ENCODE measurements around the gene RNPC3.

RNPC3 gene

GRCh38 chr1:103509250-103509649 lies 16.2 kb upstream of the RNPC3 start:
- no peak for TF ChIP-seq CTCF (IDR thresholded peaks at IDR 0.05; ENCODE audit: low read depth, low read length)
- DNase-seq (ENCODE audit: low read depth, low spot score), result no peak
- in situ Hi-C loops (cut with HindIII; ENCODE audit: low sequenced_read_pairs), result no loop called here
- no peak overlapping the region for H3K4me3 ChIP-seq (ENCODE audit: low read depth, low read length)

DNA sequence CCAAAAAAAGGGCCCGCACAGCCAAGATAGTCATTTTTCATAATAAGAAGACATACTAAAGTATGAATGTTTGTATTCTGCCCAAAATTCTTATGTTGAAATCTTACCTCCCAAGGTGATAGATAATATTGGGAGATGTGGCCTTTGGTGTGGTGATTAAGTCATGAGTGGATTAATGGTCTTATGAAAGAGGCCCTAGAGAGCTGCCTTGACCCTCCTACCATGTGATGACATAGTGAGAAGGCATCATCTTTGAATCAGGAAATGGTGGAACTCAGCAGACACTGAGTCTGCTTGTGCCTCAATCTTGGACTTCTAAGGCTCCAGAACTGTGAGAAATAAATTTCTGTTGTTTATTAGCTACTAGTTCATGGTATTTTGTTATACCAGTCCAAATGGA lies 11.8 kb upstream of the RNPC3 start:
- in situ Hi-C loops (cut with HindIII; ENCODE audit: low sequenced_read_pairs), result no loop called here
- H3K4me3 ChIP-seq (ENCODE audit: low read depth, low read length), result no peak overlapping the region
- no peak for DNase-seq (ENCODE audit: low read depth, low spot score)
- no peak for TF ChIP-seq CTCF (IDR thresholded peaks at IDR 0.05; ENCODE audit: low read depth, low read length)

DNA sequence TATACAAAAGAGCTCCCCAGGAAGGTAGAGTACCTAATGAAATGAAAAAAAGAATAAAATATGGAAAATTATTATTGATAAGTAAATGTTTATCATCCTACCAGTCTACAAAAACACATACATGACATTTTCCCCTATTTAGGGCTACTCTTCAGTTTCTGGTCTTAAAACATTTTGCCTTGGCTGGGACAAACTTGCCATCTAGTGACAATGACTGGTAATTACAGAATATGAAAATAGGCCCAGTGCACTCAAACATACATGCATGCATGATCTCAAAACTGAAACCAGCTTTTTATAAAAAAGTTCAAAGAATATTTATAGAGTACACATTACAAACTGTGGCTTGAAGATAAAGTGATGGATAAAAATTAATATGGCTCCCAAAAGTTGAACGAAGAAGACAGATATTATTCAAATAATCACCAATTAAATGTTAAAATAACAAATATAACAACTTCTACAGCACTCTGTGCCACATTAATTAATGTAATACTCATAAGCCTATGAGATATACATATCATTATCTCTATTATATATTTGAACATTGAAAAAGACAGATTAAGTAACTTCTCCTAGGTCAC lies 10.5 kb upstream of the RNPC3 start:
- no peak overlapping the region for H3K4me3 ChIP-seq (ENCODE audit: low read depth, low read length)
- in situ Hi-C loops (cut with HindIII; ENCODE audit: low sequenced_read_pairs), result no loop called here
- TF ChIP-seq CTCF (IDR thresholded peaks at IDR 0.05; ENCODE audit: low read depth, low read length), result peak; percentile 69
- DNase-seq (ENCODE audit: low read depth, low spot score), result peak; percentile 71

- DNase-seq (ENCODE audit: low read depth, low spot score), result no peak
- TF ChIP-seq CTCF (IDR thresholded peaks at IDR 0.05; ENCODE audit: low read depth, low read length), result no peak
- in situ Hi-C loops (cut with HindIII; ENCODE audit: low sequenced_read_pairs), result no loop called here
- H3K4me3 ChIP-seq (ENCODE audit: low read depth, low read length), result no peak overlapping the region
Measured at GRCh38 chr1:103516283-103516682, 9.2 kb upstream of the RNPC3 start.

- no peak for TF ChIP-seq CTCF (IDR thresholded peaks at IDR 0.05; ENCODE audit: low read depth, low read length)
- in situ Hi-C loops (cut with HindIII; ENCODE audit: low sequenced_read_pairs), result no loop called here
- peak; percentile 32 for DNase-seq (ENCODE audit: low read depth, low spot score)
- no peak overlapping the region for H3K4me3 ChIP-seq (ENCODE audit: low read depth, low read length)
Measured at GRCh38 chr1:103516693-103517092, 8.8 kb upstream of the RNPC3 start.

DNA sequence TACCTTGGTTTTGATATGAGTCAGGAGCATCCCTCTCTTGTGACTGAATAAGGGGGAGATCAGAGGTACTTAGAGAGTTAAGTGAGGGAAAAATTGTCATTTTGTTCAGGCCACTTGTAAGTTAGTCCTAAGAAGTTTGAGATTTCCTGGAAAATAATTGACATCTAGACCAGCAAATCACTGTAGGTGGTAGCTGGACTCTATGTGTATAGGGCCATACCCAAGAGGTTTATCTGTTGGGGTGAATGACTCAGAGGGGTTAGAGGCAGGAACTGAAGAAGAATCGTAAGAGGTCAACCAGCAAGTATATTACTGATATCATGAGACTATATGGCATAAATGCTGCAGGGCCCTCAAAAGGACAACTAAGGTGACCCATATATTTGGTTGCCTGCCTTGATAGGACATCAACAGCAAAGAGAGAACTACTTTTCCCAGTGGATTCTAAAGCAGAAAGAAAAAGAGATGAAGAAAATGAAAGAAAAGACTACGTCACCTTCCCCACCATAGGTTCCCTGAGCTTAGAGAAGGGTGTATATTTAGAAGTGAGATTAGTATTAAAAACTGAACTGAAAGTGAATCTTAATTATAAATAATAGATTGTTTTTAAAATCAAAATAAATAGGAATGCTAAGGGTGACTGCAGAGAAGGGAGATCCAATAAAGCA lies 8.0 kb upstream of the RNPC3 start:
- H3K4me3 ChIP-seq (ENCODE audit: low read depth, low read length), result no peak overlapping the region
- no peak for TF ChIP-seq CTCF (IDR thresholded peaks at IDR 0.05; ENCODE audit: low read depth, low read length)
- in situ Hi-C loops (cut with HindIII; ENCODE audit: low sequenced_read_pairs), result no loop called here
- DNase-seq (ENCODE audit: low read depth, low spot score), result no peak
